HG02884 (cell line): ENCODE data around the gene CHCHD10.
"Not testable (repeated sequence)": the region's sequence is repeated elsewhere in the genome, so short reads cannot be mapped to it uniquely, and the experiment has no call there.

Experiments
- ATAC-seq: cut with Tn5 transposase; IDR thresholded peaks from one replicate; pipeline ENCODE4 v1.9.1; 2021; ENCODE audit warnings: mild to moderate bottlenecking, moderate library complexity; ENCODE audit not compliant: unreplicated experiment

Gene CHCHD10

DNA sequence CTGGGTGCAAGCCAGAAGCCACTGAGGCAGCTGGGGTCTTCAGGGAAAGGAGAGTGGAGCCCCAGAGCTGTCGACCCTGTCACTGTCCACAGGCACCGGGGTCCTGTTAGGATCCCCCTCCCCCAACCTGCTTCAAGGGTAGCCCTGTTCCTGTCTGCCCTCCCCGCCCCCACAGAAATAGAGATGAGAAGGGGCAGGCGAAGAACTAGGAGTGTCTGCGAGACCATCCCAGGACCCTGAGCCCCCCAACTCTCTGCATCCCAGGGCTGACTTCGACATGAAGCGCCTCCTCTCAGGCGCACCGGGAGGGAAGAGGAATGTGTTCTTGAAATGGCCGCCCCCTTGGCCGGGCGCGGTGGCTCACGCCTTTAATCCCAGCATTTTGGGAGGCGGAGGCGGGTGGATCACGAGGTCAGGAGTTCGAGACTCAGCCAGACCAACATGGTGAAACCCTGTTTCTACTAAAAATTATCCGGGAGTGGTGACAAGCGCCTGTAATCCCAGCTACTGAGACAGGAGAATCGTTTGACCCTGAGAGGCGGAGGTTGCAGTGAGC, 16.3 kb downstream of the CHCHD10 start:
- ATAC-seq, result no peak

DNA sequence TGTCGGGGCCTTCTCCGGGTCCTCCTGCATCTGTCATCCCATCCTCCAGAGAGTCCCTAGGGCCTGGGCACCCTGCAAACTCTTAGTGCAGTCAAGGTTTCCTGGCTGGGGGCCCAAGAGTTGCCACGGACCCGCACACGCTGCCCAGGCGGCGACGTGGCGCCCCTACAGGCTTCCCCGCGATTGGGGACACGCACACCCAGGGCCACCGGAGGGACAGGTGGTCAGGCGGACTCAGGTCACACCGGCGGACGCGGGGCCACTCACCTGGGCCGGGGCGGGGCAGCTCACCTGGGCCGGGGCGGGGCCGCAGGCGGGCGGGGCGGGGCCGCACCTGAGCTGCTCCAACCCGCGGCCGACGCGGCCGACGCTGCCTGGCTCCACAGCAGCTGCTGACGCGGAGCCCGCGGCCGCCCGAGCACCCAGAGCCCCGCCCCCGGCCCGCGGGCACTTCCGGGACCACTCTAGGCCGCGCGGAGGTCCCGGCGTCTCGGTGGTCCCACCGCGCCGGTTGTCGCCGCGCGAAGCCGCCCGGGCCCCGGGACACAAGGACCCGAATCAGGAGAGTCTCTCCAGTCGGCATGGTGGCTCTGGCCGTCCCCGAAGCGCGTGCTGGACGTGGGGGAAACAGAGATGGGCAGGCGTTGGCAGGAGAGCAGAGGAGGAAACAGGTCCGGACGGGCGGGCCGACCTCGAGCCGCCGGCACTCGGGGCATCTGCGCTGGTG, 16.9 kb downstream of the CHCHD10 start, which contains the start of gene ZNF70:
Gene ZNF70 (minus strand): TSS at position 399 of the 727 bp plus-strand sequence. CDS start 5,972 bp downstream, outside the sequence.
- no peak for ATAC-seq

DNA sequence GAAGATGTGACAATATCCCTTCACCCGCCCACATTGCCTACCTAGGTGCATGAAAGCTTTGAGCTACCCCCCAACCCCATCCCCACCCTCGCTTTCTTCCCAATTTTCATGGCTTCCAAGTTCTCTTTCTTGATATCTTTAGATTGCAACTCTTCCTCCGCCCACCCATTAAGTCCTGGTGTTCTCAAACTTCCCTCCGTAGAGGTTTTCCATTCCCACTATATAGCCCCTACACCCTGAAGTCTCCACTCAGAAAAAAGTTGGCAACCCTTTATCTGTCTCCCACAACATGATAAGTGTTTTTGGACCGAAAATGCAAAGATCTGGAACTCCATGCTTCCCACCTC, 17.4 kb downstream of the CHCHD10 start:
- no peak for ATAC-seq

DNA sequence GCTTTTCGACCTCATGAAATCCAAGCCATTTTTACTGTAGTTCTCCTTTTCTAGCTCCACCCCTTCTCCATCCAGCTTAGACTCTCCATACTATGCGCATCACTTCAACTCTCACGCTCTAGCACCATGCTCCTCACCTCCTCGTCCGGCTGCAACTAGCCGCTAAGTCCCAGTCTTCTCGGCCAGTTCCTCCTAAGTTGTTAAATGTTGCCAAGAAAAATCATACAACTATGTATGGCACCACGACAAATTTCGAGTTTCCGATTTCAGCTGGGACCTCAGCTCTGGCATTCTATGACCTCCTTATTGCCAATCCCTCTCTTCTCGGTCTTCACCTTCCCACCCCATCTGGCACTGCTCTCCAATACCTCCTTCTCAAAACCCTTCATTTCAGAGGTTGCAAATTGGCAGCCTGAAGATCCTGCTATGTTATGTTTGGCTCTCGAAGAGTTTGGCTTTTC, 17.9 kb downstream of the CHCHD10 start:
- ATAC-seq, result no peak

DNA sequence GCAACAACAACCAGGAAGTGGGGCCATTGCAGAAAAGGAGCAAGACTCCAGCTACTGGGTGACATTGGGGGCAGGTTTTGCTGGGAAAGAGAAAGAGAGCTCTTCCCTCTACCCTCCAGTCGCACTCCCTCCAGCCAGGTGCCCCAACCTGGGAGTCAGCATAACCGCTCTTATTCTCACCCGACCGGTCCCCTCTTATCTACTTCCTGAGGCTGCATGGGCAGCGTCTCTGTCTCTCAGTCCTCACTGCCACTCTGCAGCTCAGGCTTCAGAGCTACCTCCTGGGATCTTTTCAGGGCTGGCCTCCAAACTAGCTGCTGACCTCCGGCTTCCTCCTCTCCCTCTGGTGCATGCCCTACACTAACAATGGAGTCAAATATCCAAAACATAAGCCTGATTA, 22.0 kb downstream of the CHCHD10 start:
- no peak for ATAC-seq

DNA sequence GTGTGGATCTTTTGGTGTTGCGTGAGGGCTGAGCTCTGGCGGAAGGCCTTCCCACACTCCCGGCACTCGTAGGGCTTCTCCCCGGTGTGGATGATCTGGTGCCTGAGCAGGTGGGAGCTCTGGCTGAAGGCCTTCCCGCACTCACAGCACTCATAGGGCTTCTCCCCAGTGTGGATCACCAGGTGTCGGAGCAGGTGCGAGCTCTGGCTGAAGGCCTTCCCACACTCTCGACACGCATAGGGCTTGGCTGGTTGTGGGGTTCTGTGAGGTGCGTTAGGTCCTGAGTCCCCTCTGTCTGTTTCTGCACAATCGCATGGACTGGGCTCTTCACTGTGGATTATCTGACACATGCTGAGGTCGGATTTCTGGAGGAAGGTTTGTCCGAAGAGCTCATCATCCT, 23.3 kb downstream of the CHCHD10 start:
- ATAC-seq, result no peak

DNA sequence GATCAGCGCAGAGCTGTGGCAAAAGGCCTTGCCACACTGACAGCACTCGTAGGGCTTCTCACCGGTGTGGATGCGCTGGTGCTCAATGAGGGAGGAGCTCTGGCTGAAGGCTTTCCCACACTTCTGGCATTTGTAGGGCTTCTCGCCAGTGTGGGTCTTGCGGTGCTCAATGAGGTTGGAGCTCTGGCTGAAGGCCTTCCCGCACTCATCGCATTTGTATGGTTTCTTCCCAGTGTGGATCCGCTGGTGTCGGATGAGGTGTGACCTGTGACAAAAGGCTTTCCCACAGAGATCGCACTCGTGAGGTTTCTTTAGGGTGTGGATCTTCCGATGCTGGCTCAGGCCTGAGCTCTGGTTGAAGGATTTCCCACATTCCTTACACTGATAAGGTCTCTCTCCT, 23.8 kb downstream of the CHCHD10 start:
- ATAC-seq, result no peak

DNA sequence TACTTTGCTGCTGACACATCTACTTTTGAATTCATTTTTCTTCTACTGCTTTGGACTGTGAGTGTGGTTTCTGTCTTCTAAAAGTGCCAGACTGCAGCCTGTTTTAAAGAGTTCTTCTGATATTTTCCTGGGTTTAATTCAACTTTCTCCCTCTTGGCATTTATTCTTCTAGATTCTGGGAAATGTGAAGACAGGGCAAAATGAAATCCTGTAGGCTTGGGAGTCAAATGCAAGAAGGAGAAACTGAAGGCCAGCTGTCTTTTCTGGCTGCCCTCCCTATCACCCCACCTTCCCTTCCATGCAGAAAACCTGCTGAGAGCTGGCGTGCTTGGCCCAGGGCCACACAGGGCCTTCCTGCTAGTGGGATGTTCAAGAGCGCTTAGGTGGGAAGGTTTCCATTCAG, 24.5 kb downstream of the CHCHD10 start:
- no peak for ATAC-seq

DNA sequence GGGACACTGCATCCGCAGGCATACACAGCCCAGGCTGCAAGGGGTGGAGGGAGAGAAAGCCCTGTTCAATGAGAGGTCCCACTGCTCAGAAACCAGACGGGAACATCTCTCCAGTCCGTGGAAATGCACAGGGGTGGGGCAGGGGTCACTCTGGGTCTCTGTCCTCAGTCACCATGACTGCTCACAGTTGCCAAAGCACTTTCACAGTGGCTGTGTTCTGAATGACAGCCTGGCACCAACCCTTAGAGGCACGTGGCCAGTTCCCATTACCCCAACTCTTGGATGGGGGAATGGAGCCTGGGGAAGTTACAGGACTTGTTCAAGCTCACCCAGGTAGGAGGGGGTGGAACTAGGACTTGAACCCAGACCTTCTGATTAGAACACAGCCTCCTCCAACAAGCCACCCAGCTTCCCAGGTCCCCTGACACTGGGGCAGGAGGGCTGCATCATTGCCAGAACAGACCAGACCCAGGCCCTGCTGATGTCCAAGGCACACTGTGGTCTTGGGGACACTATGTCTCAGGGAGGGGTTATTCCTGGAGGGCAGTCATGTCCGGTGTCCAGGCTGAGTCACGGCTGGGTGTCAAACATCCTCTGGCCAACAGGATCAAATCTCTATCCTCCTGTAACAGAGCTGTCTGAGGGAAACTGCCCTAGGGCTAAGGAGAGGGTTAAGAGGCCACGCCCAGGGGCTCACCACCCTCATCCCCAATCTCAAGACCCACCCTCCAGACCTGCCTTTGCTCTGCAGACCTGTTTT, 25.1 kb downstream of the CHCHD10 start:
- ATAC-seq, result no peak

DNA sequence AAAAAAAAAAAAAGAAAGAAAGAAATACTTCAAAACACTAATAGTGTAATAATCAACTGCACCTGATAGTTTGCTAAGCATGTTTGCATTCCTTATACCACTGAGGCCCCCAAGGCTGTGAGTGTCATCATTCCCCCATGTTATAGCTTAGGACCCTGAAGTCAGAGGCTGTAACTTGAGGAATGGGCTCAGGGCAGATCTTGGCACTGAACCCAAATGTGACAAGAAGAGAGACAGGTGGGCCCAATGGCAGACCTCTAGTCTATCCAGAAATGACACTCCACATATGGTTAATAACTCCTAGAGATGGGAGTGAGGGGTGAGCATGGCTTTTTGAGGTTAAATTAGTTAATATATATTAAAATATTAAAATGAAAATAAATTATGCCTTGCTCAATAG, 30.1 kb downstream of the CHCHD10 start:
- ATAC-seq, result no peak

DNA sequence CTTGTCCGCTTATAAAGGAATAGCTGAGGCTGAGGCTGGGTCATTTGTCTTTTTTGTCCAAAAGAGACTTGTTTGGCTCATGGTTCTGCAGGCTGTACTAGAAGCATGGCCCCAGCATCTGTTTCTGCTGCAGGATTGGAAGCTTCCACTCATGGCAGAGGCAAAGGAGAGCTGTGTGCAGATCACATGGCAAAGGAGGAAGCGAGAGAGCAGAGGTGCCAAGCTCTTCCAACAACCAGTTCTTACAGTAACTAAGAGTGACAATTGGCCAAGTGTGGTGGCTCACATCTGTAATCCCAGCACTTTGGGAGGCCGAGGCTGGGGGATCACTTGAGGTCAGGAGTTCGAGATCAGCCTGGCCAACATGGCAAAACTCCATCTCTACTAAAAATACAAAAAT, 39.7 kb downstream of the CHCHD10 start:
- ATAC-seq, result not testable (repeated sequence)

DNA sequence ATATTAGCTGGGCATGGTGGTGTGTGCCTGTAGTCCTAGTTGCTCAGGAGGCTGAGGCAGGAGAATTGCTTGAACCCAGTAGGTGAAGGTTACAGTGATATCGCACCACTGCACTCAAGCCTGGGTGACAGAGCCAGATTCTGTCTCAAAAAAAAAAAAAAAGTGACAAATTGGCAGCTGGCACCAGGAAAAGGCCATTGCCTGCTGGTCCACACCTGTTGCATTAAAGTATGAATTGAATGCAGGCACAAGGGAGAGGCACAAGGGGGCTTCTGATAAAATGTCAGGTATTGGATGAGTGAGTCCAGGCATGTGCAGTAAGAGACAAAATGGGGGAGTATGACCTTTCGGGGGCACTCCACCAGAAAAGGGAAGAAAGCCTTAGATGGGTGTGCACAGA, 45.0 kb downstream of the CHCHD10 start:
- ATAC-seq, result no peak

DNA sequence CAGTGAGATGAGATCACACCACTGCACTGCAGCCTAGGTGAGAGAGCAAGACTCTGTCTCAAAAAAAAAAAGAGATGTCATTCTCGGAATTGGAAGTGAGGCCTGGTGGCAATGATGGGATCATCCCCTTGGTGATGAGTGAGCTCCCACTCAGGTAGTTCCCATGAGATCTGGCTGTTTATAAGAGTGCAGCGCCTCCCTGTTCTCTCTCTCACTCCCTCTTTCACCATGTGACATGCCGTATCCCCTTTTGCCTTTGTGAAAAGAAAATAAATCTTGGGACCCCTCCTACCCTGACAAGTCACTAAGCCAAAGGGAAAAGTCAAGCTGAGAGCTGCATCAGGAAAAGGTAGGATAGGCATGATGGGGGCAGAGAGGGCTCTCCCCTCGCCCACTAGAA, 45.6 kb downstream of the CHCHD10 start:
- no peak for ATAC-seq

DNA sequence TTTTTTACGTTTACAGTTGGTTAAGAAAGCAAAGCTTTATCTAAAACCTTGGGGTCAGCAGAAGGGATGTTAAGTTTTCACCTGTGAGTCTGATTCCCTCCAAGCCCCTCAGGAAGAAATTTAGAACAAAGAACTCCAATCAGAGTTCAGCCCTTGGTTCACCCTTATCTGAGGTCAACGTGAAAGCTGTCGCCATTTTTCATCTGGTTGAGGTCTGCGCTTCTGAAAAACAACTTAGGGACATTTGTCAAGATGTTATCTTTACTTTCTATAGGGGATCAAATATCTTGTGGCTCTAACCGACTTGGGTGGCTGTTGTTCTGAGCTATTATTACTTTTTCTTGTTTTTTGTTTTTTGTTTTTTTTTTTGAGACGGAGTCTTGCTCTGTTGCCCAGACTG, 46.9 kb downstream of the CHCHD10 start:
- ATAC-seq, result no peak

DNA sequence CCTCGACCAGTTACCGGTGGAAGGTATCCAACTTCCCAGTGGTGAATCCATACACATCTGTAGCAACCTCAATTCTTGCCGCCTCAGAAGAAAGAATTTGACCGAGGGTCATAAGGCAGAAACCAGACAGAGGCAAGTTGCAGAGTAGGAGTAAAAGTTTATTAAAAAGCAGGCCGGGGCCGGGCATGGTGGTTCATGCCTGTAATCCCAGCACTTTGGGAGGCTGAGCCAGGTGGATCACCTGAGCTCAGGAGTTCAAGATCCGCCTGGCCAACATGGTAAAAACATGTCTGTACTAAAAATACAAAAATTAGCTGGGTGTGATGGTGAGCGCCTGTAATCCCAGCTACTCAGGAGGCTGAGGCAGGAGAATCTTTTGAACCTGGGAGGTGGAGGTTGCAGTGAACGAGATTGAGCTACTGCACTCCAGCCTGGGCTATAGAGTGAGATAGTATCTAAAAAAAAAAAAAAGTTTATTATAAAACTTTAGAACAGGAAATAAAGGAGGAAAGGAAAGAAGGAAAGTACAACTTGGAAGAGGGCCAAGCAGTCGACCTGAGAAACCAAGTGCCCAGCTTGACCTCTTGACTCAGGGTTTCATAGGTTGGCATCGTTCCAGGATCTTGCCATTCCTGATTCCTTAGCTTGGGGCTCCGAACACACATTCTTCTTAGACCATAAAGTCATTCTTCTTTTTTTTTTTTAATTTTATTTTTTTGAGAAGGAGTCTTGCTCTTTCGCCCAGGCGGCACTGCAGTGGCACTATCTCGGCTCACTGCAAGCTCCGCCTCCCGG, 49.2 kb downstream of the CHCHD10 start:
- ATAC-seq, result no peak

DNA sequence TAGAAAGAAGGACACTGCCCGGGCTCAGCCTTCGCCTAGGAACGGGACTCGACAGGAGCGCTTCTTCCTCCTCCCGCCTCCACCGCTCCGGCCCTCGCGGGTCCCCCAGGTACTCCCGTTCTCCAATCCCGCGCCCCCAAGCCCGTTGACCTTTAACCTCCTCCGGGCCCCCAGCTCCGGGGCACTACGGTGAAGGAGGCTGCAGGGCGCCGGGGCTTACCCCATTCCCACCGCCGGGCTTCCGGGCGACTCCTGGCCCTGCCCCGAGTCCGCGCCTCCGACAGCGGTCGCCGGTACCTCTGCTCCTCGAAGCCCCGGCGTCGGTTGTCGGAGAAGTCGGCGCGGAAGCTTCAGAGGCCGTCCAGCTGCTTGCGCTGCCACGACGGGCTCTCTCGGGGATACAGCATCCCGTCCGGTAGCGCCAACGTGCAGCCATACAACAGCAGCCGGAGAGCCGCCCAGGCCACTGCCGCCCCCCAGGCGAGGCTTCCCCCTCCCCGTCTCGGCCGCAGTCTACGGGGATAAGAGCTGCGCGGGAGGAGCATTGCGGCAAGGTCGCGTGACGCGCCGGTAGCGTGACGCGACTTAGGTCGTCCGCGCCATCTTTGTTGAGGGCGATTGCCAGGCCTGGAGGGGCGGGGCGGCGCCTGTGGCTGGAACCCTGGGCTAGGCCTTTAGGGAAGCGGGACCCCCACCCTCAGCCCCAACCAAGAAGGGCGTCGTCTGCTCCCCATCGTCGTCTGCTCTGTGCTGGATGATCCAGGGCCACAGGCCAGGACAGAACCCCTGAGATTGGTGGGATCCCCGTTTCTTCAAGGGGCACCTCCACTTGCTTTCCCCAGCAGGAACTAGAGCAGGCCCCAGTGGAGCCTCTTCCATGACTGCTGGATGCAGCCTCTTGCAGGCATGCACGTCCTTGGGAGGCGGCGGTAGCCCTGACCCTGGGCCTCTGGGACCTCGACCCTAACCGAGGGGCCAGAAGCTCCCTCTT, 50.7 kb downstream of the CHCHD10 start:
- ATAC-seq, result peak; percentile 62
